Measurements from ENCODE around the gene CCDC34.

Gene CCDC34

GRCh38 chr11:27362749-27363575 lies at the start of gene CCDC34:
TSS of gene CCDC34 (minus strand) at chr11:27363215. CDS start at chr11:27363194, 21 bp downstream.
- peak; percentile 95 for DNase-seq

GRCh38 chr11:27412192-27412691 lies 49.2 kb upstream of the CCDC34 start:
- DNase-seq, result no peak

GRCh38 chr11:27411328-27411727 lies 48.3 kb upstream of the CCDC34 start:
- DNase-seq, result no peak

GRCh38 chr11:27410272-27410671 lies 47.3 kb upstream of the CCDC34 start:
- DNase-seq, result no peak

- DNase-seq, result no peak
Measured at GRCh38 chr11:27409742-27410141, 46.7 kb upstream of the CCDC34 start.

GRCh38 chr11:27409049-27409448 lies 46.0 kb upstream of the CCDC34 start:
- no peak for DNase-seq

GRCh38 chr11:27408246-27408800 lies 45.3 kb upstream of the CCDC34 start:
- no peak for DNase-seq

- DNase-seq, result no peak
Measured at GRCh38 chr11:27406498-27407354, 43.7 kb upstream of the CCDC34 start.

- no peak for DNase-seq
Measured at GRCh38 chr11:27405134-27405533, 42.1 kb upstream of the CCDC34 start.

- no peak for DNase-seq
Measured at GRCh38 chr11:27404427-27404826, 41.4 kb upstream of the CCDC34 start.

- DNase-seq, result no peak
Measured at GRCh38 chr11:27403195-27403594, 40.2 kb upstream of the CCDC34 start.

GRCh38 chr11:27402450-27402849 lies 39.4 kb upstream of the CCDC34 start:
- DNase-seq, result no peak

- DNase-seq, result no peak
Measured at GRCh38 chr11:27401833-27402316, 38.9 kb upstream of the CCDC34 start.

- no peak for DNase-seq
Measured at GRCh38 chr11:27401280-27401832, 38.3 kb upstream of the CCDC34 start.

GRCh38 chr11:27398400-27398770 lies 35.4 kb upstream of the CCDC34 start:
- DNase-seq, result no peak

- DNase-seq, result no peak
Measured at GRCh38 chr11:27397624-27398399, 34.8 kb upstream of the CCDC34 start.

GRCh38 chr11:27396259-27396839 lies 33.3 kb upstream of the CCDC34 start:
- DNase-seq, result no peak

GRCh38 chr11:27395556-27396258 lies 32.7 kb upstream of the CCDC34 start:
- no peak for DNase-seq

- no peak for DNase-seq
Measured at GRCh38 chr11:27394781-27395228, 31.8 kb upstream of the CCDC34 start.

- no peak for DNase-seq
Measured at GRCh38 chr11:27392278-27393114, 29.5 kb upstream of the CCDC34 start.
